RCC 7860 (cell line): ENCODE results near the gene CNR2.
A peak's percentile ranks its signal among the peaks of the same experiment; 100 is the strongest.
"Not testable (repeated sequence)": the region's sequence is repeated elsewhere in the genome, so short reads cannot be mapped to it uniquely, and the experiment has no call there.

Experiments
- DNase-seq: peaks from one replicate; pipeline ENCODE4 v3.0.0-alpha.2; 2015; ENCODE audit warnings: low spot score
- FAIRE-seq: peaks from 2 replicates; lab custom pipeline; 2012; peaks lifted over from hg19 to GRCh38; lab: Jason Lieb, UNC

Gene CNR2

DNA sequence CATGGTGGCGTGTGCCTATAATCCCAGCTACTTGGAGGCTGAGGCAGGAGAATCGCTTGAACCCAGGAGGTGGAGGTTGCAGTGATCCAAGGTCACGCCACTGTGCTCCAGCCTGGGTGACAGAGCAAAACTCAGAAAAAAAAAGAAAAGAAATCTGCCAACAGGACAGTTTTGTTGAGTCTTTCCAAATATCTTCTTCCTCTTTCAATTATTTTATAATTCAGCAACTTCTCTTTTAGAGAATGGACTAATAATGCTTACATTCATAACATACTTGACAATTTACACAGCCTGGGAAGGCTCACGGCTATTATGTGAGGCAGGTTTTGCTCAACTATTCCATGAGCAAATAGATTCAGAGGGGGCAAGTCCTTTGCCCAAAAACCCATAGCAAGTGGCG, 18.1 kb downstream of the CNR2 start:
- DNase-seq, result no peak
- no peak for FAIRE-seq

- FAIRE-seq (no peak), DNase-seq (no peak)
These were observed 24.1 kb downstream of the CNR2 start for GRCh38 chr1:23889074-23889473.

DNA sequence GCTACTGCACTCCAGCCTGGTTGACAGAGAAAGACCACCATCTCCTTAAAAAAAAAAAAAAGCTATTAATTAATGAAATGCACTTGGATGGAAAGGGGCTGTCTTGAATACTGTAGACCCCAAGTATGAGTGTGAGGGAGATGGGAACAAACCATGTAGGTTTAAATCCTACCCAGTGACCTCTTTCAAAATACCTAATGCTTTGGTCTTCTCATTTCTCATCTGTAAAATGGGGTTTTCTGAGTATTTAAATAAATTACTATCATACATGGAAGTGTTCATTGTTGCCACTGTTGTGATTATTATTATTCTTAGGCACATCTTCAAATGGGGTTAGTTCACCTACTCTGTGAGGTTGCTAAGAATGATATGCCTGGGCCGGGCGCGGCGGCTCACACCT, 27.9 kb downstream of the CNR2 start:
- FAIRE-seq, result no peak
- DNase-seq, result no peak

DNA sequence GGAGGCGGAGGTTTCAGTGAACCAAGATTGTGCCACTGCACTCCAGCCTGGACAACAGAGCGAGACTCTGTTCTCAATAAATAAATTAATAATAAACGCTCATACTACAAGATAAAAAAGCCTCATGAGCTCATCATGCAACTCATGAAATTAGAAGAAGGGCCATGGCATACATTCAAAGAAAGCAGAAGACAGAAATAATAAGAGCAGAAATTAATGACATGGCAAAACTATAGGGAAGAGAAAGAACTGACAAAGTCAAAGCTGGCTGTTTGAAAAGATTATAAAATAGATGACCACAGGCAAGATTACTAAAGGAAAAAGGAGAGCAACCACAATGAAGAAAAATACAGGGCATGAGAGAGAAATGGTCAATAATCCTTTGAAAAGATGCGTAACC, 30.4 kb downstream of the CNR2 start:
- FAIRE-seq (no peak), DNase-seq (no peak)

DNA sequence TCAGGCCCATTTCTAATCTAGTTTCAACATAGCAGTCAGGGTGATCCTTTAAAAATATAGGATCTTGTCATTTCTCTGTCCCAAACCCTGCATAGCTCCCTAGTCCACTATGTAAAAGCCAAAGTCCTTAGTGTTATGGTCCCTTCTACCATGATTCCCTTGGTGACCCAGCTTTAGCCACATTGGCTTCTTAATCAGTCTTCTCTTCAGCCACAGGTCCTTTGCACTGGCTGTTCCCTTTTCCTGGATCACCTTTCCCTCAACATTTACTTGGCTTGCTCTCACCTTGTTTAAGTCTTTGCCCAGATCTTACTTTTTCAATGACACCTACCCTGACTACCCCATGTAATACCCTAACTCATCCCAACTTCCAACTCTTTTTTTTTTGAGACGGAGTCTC, 33.4 kb downstream of the CNR2 start:
- DNase-seq (no peak), FAIRE-seq (no peak)

DNA sequence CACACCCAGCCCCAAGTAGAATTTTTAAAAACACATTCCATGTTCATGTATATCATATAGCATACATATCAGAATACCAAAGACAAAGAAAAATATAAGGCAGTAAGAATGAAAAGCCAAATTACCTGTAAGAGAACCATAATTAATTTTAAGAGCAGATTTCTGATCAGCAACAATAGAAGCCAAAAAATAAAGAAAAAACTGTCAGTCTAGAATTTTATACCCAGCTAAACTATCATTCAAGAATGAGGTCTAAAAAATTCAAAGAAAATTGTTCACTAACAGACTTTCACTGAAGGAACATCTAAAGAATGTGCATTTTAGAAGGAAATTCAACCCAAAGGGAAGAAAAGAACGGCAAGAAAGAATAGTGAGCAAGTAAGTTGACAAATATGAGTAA, 34.5 kb downstream of the CNR2 start:
- DNase-seq, result peak; percentile 12
- FAIRE-seq, result no peak

GRCh38 chr1:23875382-23875781, 37.8 kb downstream of the CNR2 start:
- FAIRE-seq (no peak), DNase-seq (no peak)

- no peak for FAIRE-seq
- no peak for DNase-seq
These were observed 40.7 kb downstream of the CNR2 start for GRCh38 chr1:23872421-23872820.

GRCh38 chr1:23869051-23869450, 44.1 kb downstream of the CNR2 start:
- no peak for DNase-seq
- no peak for FAIRE-seq

- DNase-seq (no peak), FAIRE-seq (no peak)
These were observed 44.6 kb downstream of the CNR2 start for GRCh38 chr1:23868557-23869016.

- FAIRE-seq (peak; percentile 81), DNase-seq (peak; percentile 83)
These were observed 45.1 kb downstream of the CNR2 start, which contains the start of gene FUCA1 for GRCh38 chr1:23867895-23868556. TSS of gene FUCA1 (minus strand) at chr1:23868290. CDS start at chr1:23868286, 4 bp downstream.

- FAIRE-seq (no peak), DNase-seq (no peak)
These were observed 45.6 kb downstream of the CNR2 start for GRCh38 chr1:23867542-23867894.

DNA sequence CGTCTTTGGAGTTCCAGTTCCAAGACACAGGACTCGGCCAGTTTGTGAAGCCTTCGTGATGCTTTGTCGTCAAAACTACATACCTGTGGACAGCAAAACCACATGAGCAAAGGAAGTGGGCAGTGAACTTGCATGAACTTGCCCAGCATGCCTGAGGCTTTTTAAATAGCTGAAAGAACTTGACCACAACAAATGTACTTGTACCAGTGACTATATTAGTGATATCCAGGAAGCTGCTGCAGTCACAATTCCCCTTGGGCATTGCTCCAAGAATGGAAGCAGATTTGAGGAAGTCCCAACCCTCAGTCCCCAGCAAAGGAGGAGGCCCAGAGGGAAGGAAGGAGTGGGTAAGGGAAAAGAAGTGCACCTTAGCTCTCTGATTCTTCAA, 47.6 kb downstream of the CNR2 start:
- FAIRE-seq (peak; percentile 98), DNase-seq (peak; percentile 97)

- no peak for FAIRE-seq
- peak; percentile 18 for DNase-seq
These were observed 48.2 kb downstream of the CNR2 start for GRCh38 chr1:23864801-23865542.

DNA sequence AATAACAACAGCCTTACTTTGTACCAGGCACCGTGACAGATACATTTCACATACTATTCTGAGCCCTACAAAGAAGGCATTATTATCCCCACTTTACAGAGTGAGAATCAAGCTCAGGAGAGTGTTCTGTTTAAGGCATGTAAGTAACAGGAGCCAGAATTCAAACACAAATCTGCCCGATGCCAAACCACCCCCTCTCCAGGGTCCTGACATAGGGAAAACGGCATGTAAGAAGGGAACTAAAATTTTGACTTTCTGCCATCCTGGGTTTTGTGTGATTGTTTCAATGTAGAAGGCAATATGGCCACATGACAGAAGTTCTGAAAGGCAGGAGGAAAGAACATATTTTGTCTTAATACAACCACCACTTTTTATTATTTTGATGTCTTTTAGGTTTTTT, 50.5 kb downstream of the CNR2 start:
- FAIRE-seq (no peak), DNase-seq (no peak)

- DNase-seq (no peak), FAIRE-seq (no peak)
These were observed 58.6 kb downstream of the CNR2 start for GRCh38 chr1:23854568-23854967.

- FAIRE-seq, DNase-seq: not testable (repeated sequence)
These were observed 60.0 kb downstream of the CNR2 start for GRCh38 chr1:23853124-23853523.

GRCh38 chr1:23851406-23851805, 61.8 kb downstream of the CNR2 start:
- FAIRE-seq, DNase-seq: not testable (repeated sequence)

- DNase-seq, result no peak
- FAIRE-seq, result no peak
These were observed 64.2 kb downstream of the CNR2 start for GRCh38 chr1:23848673-23849616.

DNA sequence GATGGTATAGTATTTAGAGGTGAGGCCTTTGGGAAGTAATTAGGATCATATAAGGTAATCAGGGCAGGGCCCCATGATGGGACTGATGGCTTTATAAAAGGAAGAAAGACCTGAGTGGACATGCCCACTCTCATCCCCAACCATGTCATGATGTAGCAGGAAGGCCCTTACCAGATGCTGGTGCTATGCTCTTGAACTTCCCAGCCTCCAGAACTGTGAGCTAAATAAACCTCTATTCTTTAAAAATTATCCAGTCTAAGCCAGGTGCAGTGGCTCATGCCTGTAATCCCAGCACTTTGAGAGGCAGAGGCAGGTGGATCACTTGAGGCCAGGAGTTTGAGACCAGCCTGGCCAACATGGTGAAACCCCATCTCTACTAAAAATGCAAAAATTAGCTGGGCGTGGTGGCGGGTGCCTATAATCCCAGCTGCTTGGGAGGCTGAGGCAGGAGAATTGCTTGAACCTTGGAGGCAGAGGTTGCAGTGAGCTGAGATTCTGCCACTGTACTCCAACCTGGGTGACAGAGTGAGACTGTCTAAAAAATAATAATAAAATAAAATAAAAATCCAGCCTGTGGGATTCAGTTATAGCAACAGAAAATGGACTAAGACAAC, 65.6 kb downstream of the CNR2 start:
- not testable (repeated sequence) for FAIRE-seq, DNase-seq

GRCh38 chr1:23845163-23845562, 68.0 kb downstream of the CNR2 start:
- FAIRE-seq (no peak), DNase-seq (no peak)
